CD4-positive, alpha-beta T cell treated with Interleukin-1 beta for 1 hour (primary cell): ENCODE measurements around the gene CNPY2.
"Not testable (repeated sequence)": the region's sequence is repeated elsewhere in the genome, so short reads cannot be mapped to it uniquely, and the experiment has no call there.

Experiments used
- DNase-seq, 2 donors: peaks; one replicate each; pipeline ENCODE4 v3.0.0-alpha.2; 2020 to 2022

CNPY2 gene

GRCh38 chr12:56297400-56297799, 18.4 kb downstream of the CNPY2 start:
- DNase-seq: no peak

- DNase-seq: no peak
Measured at GRCh38 chr12:56296295-56296694, 19.5 kb downstream of the CNPY2 start.

GRCh38 chr12:56293795-56294194, 22.0 kb downstream of the CNPY2 start:
- no peak for DNase-seq

GRCh38 chr12:56288705-56289387, 26.9 kb downstream of the CNPY2 start:
- no peak for DNase-seq

- DNase-seq: no peak
Measured at GRCh38 chr12:56286044-56286830, 29.6 kb downstream of the CNPY2 start.

- DNase-seq: not testable (repeated sequence)
Measured at GRCh38 chr12:56284263-56284662, 31.5 kb downstream of the CNPY2 start.

GRCh38 chr12:56282579-56282978, 33.2 kb downstream of the CNPY2 start:
- DNase-seq: no peak

GRCh38 chr12:56282030-56282429, 33.8 kb downstream of the CNPY2 start:
- no peak for DNase-seq

- DNase-seq: no peak
Measured at GRCh38 chr12:56280849-56281248, 34.9 kb downstream of the CNPY2 start.

- DNase-seq: no peak
Measured at GRCh38 chr12:56278905-56279304, 36.9 kb downstream of the CNPY2 start.

- no peak for DNase-seq
Measured at GRCh38 chr12:56274299-56274698, 41.5 kb downstream of the CNPY2 start.

- DNase-seq: not testable (repeated sequence)
Measured at GRCh38 chr12:56272468-56272867, 43.3 kb downstream of the CNPY2 start.

GRCh38 chr12:56271031-56271430, 44.8 kb downstream of the CNPY2 start:
- DNase-seq: no peak

- no peak for DNase-seq
Measured at GRCh38 chr12:56267443-56268071, 48.2 kb downstream of the CNPY2 start.

- DNase-seq: peak; percentile 89 to 91
Measured at GRCh38 chr12:56266693-56267442, 48.9 kb downstream of the CNPY2 start, which contains the start of gene COQ10A. TSS of gene COQ10A (plus strand) at chr12:56266942. CDS start at chr12:56267119, 177 bp downstream.

- DNase-seq: not testable (repeated sequence)
Measured at GRCh38 chr12:56266068-56266692, 49.6 kb downstream of the CNPY2 start.

- not testable (repeated sequence) for DNase-seq
Measured at GRCh38 chr12:56262955-56263354, 52.8 kb downstream of the CNPY2 start.

GRCh38 chr12:56261503-56262232, 54.1 kb downstream of the CNPY2 start:
- DNase-seq: no peak

GRCh38 chr12:56260921-56261320, 54.9 kb downstream of the CNPY2 start:
- DNase-seq: no peak

GRCh38 chr12:56260380-56260779, 55.4 kb downstream of the CNPY2 start:
- DNase-seq: no peak
